IPS-18c (cell line): ENCODE data around the gene IGHMBP2.

Experiments used
- H3K4me3 ChIP-seq: 2 replicates; pipeline ENCODE4 v1.7.0; 2013; ENCODE audit warnings: low read depth, mild to moderate bottlenecking, low read length, moderate library complexity; ENCODE audit not compliant: insufficient read depth
- H3K9me3 ChIP-seq: one replicate; pipeline ENCODE4 v1.6.1; 2013; ENCODE audit warnings: mild to moderate bottlenecking, low read length, moderate library complexity; ENCODE audit not compliant: control insufficient read depth, insufficient read depth

Gene IGHMBP2

GRCh38 chr11:68946416-68947090, 42.9 kb downstream of the IGHMBP2 start:
- no peaks in the 10 kb centered on the region for H3K9me3 ChIP-seq

GRCh38 chr11:68947151-68947550, 43.5 kb downstream of the IGHMBP2 start:
- H3K9me3 ChIP-seq, result no peaks in the 10 kb centered on the region
- no peak overlapping the region for H3K4me3 ChIP-seq

More at GRCh38 chr11:68946416-68947090, 42.9 kb downstream of the IGHMBP2 start:
- H3K4me3 ChIP-seq, result no peak overlapping the region

GRCh38 chr11:68948496-68948895, 44.8 kb downstream of the IGHMBP2 start:
- no peaks in the 10 kb centered on the region for H3K9me3 ChIP-seq
- no peak overlapping the region for H3K4me3 ChIP-seq

GRCh38 chr11:68948935-68949334, 45.2 kb downstream of the IGHMBP2 start:
- no peaks in the 10 kb centered on the region for H3K9me3 ChIP-seq
- no peak overlapping the region for H3K4me3 ChIP-seq

GRCh38 chr11:68950270-68950669, 46.6 kb downstream of the IGHMBP2 start:
- Histone ChIP-seq H3K4me3 (no peak overlapping the region), H3K9me3 (no peaks in the 10 kb centered on the region)

GRCh38 chr11:68950762-68951161, 47.1 kb downstream of the IGHMBP2 start:
- Histone ChIP-seq H3K9me3 (no peaks in the 10 kb centered on the region), H3K4me3 (no peak overlapping the region)

- Histone ChIP-seq H3K4me3 (no peak overlapping the region), H3K9me3 (no peaks in the 10 kb centered on the region)
These were observed 51.3 kb downstream of the IGHMBP2 start for GRCh38 chr11:68954836-68955606.

GRCh38 chr11:68955607-68955958, 51.9 kb downstream of the IGHMBP2 start:
- Histone ChIP-seq H3K4me3 (no peak overlapping the region), H3K9me3 (no peaks in the 10 kb centered on the region)

GRCh38 chr11:68956142-68956541, 52.5 kb downstream of the IGHMBP2 start:
- Histone ChIP-seq H3K9me3 (no peaks in the 10 kb centered on the region), H3K4me3 (no peak overlapping the region)

GRCh38 chr11:68956547-68957254, 53.0 kb downstream of the IGHMBP2 start:
- no peak overlapping the region for H3K4me3 ChIP-seq
- H3K9me3 ChIP-seq, result no peaks in the 10 kb centered on the region

- no peaks in the 10 kb centered on the region for H3K9me3 ChIP-seq
- H3K4me3 ChIP-seq, result no peak overlapping the region
These were observed 54.5 kb downstream of the IGHMBP2 start for GRCh38 chr11:68958211-68958610.

GRCh38 chr11:68959465-68960293, 56.0 kb downstream of the IGHMBP2 start:
- Histone ChIP-seq H3K4me3 (no peak overlapping the region), H3K9me3 (no peaks in the 10 kb centered on the region)

- no peak overlapping the region for H3K4me3 ChIP-seq
- H3K9me3 ChIP-seq, result no peaks in the 10 kb centered on the region
These were observed 56.8 kb downstream of the IGHMBP2 start for GRCh38 chr11:68960294-68961071.

GRCh38 chr11:68961245-68961644, 57.6 kb downstream of the IGHMBP2 start:
- Histone ChIP-seq H3K4me3 (no peak overlapping the region), H3K9me3 (no peaks in the 10 kb centered on the region)

GRCh38 chr11:68962527-68963250, 59.0 kb downstream of the IGHMBP2 start:
- H3K9me3 ChIP-seq, result no peaks in the 10 kb centered on the region

GRCh38 chr11:68963779-68964178, 60.1 kb downstream of the IGHMBP2 start:
- Histone ChIP-seq H3K9me3 (no peaks in the 10 kb centered on the region), H3K4me3 (no peak overlapping the region)

More at GRCh38 chr11:68962527-68963250, 59.0 kb downstream of the IGHMBP2 start:
- H3K4me3 ChIP-seq, result no peak overlapping the region
